ENCODE data around the gene FGFR2.

DNA sequence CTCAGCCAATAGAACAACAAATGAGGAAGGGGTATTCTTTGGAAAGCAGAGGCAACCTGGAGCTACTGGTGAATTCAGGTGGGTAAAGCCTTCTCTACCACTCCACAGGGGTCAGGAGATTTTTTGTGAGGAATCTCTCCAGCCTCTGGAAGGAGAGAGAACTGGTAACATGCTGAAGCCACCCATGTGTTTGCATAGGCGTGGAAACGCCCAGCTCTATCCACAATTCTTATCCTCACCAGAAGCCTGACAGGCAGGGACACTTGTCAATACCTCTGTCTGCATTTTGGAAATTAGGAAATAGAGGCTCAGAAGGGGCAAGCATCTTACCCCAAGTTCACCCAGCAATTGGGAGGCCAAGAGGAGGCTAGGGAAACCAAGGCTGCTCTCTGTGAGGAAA, 133.7 kb downstream of the FGFR2 start:
- TF ChIP-seq CTCF (IDR thresholded peaks at IDR 0.05) (no peak), POLR2A (IDR thresholded peaks at IDR 0.05) (no peak)

Data from thyroid gland (tissue), 4 donors.